ENCODE measurements around the gene KCNE4. TPM values are rescaled to one million over a fixed set of nuclear protein-coding genes. Genes with fewer than 3 reads are reported as not detected.

Gene KCNE4
- total RNA-seq, 2 experiments from 2014 or later = not detected

- ChIA-PET POLR2A (no interaction called here), CTCF (no interaction called here)
- DNase-seq = no peak
- Mint-ChIP-seq H3K36me3 (ENCODE audit: low read depth) (no peaks in the 10 kb centered on the region), H3K27ac (no peak overlapping the region), H3K9me3 (no peaks in the 10 kb centered on the region), H3K27me3 (no peaks in the 10 kb centered on the region), H3K4me3 (no peak overlapping the region), H3K4me1 (no peaks in the 10 kb centered on the region)
These were observed 40.7 kb downstream of the KCNE4 start for GRCh38 chr2:223092667-223093066.

GRCh38 chr2:223093436-223094241 lies 41.6 kb downstream of the KCNE4 start:
- DNase-seq = no peak
- ChIA-PET POLR2A (no interaction called here), CTCF (no interaction called here)
- no peak overlapping the region for H3K4me3 Mint-ChIP-seq
- H3K27ac Mint-ChIP-seq = no peak overlapping the region
- H3K36me3 Mint-ChIP-seq (ENCODE audit: low read depth) = no peaks in the 10 kb centered on the region
- no peaks in the 10 kb centered on the region for H3K4me1 Mint-ChIP-seq
- H3K27me3 Mint-ChIP-seq = no peaks in the 10 kb centered on the region
- H3K9me3 Mint-ChIP-seq = no peaks in the 10 kb centered on the region

DNA sequence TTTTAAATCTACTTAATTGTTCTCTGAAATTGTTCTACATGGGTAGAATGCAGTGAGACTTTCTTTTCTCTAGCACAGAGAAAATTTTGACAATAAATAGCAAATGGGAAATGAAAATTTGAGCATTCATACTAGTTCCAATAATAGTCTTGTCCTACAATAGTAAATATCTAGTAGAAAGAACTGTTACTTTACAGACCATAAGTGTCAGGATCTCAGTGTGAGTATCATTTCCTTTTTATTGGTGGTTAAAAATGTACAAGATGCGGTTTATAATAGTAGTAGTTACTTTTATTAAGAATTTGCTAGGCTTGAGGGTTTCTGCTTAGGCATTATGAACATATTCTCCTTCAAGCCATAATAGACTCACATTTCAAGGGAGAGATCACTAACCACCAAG lies 43.2 kb downstream of the KCNE4 start:
- ChIA-PET CTCF (no interaction called here), POLR2A (no interaction called here)
- Mint-ChIP-seq H3K4me3 (no peak overlapping the region), H3K9me3 (no peaks in the 10 kb centered on the region), H3K27ac (no peak overlapping the region), H3K4me1 (no peaks in the 10 kb centered on the region), H3K36me3 (ENCODE audit: low read depth) (no peaks in the 10 kb centered on the region), H3K27me3 (no peaks in the 10 kb centered on the region)
- no peak for DNase-seq

DNA sequence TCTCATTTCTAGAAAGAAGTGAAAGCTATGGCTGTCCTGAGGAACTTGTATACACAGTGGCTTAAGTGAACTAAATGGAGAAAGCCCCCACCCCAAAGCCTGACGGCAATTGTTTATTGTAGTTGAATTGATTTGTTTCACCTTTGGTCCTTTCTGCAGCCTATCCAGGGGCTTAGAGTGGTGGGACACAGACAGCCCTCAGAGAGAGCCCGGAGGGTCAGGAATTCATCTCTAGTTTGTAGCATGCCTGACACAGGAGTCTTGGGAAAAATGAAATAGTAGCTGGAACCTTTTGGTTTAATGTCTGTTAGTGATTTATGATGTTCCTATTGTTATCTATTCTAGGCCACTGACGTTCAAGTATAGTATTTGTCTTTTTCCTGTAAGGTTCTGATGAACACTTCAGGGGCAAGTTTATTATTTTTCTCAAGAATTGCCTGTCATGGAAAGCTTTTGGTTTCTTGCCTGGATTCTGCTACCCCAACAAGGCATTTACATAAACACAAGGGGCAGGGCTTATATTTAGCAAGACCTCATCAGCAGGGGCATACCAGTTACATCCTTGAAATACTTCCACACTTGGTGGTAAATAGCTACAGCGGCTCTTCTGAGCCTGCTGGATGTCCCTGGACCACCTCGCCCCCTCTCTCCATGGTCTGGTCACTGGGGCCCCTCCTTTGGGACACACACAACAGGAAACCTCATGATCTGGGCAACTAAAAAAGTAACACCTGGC lies 44.4 kb downstream of the KCNE4 start:
- no peaks in the 10 kb centered on the region for H3K36me3 Mint-ChIP-seq (ENCODE audit: low read depth)
- H3K4me3 Mint-ChIP-seq = no peak overlapping the region
- no peak for DNase-seq
- H3K9me3 Mint-ChIP-seq = no peaks in the 10 kb centered on the region
- H3K27ac Mint-ChIP-seq = no peak overlapping the region
- ChIA-PET CTCF (no interaction called here), POLR2A (no interaction called here)
- no peaks in the 10 kb centered on the region for H3K4me1 Mint-ChIP-seq
- no peaks in the 10 kb centered on the region for H3K27me3 Mint-ChIP-seq

DNA sequence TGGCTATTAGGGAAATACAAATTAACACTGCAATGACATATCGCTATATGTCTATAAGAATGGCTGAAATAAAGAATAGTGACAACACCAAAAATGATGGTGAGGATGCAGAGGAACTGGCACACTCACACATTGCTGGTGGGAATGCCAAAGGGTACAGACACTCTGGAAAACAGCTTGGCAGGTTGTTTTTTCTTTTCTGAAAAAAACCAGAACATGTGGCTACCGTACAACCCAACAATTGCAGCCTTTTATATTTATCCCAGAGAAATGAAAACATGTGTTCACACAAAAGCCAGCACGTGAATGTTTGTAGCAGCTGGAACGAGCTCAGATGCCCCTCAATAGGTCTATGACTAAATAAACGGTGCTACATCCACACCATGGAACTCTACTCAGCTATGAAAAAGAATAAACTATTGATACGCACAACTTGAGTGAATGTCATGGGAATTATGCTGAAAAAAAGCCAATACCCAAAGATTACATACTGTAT lies 45.9 kb downstream of the KCNE4 start:
- H3K4me3 Mint-ChIP-seq = no peak overlapping the region
- ChIA-PET POLR2A (no interaction called here), CTCF (no interaction called here)
- H3K27ac Mint-ChIP-seq = no peak overlapping the region
- H3K9me3 Mint-ChIP-seq = no peaks in the 10 kb centered on the region
- no peak for DNase-seq
- H3K4me1 Mint-ChIP-seq = no peaks in the 10 kb centered on the region
- no peaks in the 10 kb centered on the region for H3K27me3 Mint-ChIP-seq
- no peaks in the 10 kb centered on the region for H3K36me3 Mint-ChIP-seq (ENCODE audit: low read depth)

DNA sequence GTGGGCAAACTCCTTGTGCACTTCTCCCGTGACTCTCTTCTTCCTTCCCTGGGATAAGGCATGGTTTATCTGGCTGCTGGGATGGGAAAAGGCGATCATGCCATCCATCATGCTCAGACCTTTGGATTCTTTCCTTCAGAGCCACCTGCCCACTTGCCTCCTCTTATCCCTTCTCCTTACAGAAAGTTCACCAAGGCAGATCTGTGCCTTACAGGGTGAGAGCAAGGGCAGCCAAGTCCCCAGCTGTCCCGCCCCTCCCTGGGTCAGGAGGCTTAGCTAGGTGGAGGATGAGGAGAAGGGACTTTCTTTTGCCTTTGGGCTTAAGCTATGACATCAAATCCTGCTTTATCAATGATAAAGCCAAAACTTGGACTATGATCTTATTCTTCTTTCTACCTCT lies 47.6 kb downstream of the KCNE4 start:
- no peak overlapping the region for H3K27ac Mint-ChIP-seq
- POLR2A ChIA-PET = no interaction called here
- CTCF ChIA-PET = no interaction called here
- H3K36me3 Mint-ChIP-seq (ENCODE audit: low read depth) = no peaks in the 10 kb centered on the region
- no peaks in the 10 kb centered on the region for H3K4me1 Mint-ChIP-seq
- H3K4me3 Mint-ChIP-seq = no peak overlapping the region
- no peak for DNase-seq
- H3K27me3 Mint-ChIP-seq = no peaks in the 10 kb centered on the region
- H3K9me3 Mint-ChIP-seq = no peaks in the 10 kb centered on the region

GRCh38 chr2:223100061-223100511 lies 48.1 kb downstream of the KCNE4 start:
- H3K36me3 Mint-ChIP-seq (ENCODE audit: low read depth) = no peaks in the 10 kb centered on the region
- no peaks in the 10 kb centered on the region for H3K9me3 Mint-ChIP-seq
- H3K4me3 Mint-ChIP-seq = no peak overlapping the region
- no peaks in the 10 kb centered on the region for H3K4me1 Mint-ChIP-seq
- ChIA-PET CTCF (no interaction called here), POLR2A (no interaction called here)
- no peak overlapping the region for H3K27ac Mint-ChIP-seq
- DNase-seq = no peak
- no peaks in the 10 kb centered on the region for H3K27me3 Mint-ChIP-seq

GRCh38 chr2:223101340-223102039 lies 49.5 kb downstream of the KCNE4 start:
- Mint-ChIP-seq H3K36me3 (ENCODE audit: low read depth) (no peaks in the 10 kb centered on the region), H3K4me3 (no peak overlapping the region), H3K4me1 (no peaks in the 10 kb centered on the region), H3K27ac (no peak overlapping the region), H3K9me3 (no peaks in the 10 kb centered on the region), H3K27me3 (no peaks in the 10 kb centered on the region)
- CTCF ChIA-PET = interaction anchor here (0.7 kb wide), 1 partner anchor 130 kb away, joined by 3 read pairs; no protein-coding TSS in a partner anchor
- no peak for DNase-seq
- POLR2A ChIA-PET = no interaction called here

GRCh38 chr2:223102040-223102400 lies 50.0 kb downstream of the KCNE4 start:
- Mint-ChIP-seq H3K4me1 (no peaks in the 10 kb centered on the region), H3K27me3 (no peaks in the 10 kb centered on the region), H3K36me3 (ENCODE audit: low read depth) (no peaks in the 10 kb centered on the region), H3K4me3 (no peak overlapping the region), H3K9me3 (no peaks in the 10 kb centered on the region), H3K27ac (no peak overlapping the region)
- no peak for DNase-seq
- ChIA-PET POLR2A (no interaction called here), CTCF (no interaction called here)

GRCh38 chr2:223102450-223102849 lies 50.5 kb downstream of the KCNE4 start:
- Mint-ChIP-seq H3K4me3 (no peak overlapping the region), H3K27ac (no peak overlapping the region), H3K4me1 (no peaks in the 10 kb centered on the region), H3K9me3 (no peaks in the 10 kb centered on the region), H3K36me3 (ENCODE audit: low read depth) (no peaks in the 10 kb centered on the region), H3K27me3 (no peaks in the 10 kb centered on the region)
- POLR2A ChIA-PET = no interaction called here
- DNase-seq = no peak
- CTCF ChIA-PET = no interaction called here

- Mint-ChIP-seq H3K36me3 (ENCODE audit: low read depth) (no peaks in the 10 kb centered on the region), H3K9me3 (no peaks in the 10 kb centered on the region), H3K4me1 (no peaks in the 10 kb centered on the region), H3K4me3 (no peak overlapping the region), H3K27ac (no peak overlapping the region), H3K27me3 (no peaks in the 10 kb centered on the region)
- ChIA-PET POLR2A (no interaction called here), CTCF (no interaction called here)
- no peak for DNase-seq
These were observed 52.5 kb downstream of the KCNE4 start for GRCh38 chr2:223104336-223105132.

Data from activated CD4-positive, alpha-beta memory T cell treated with anti-CD3 and anti-CD28 coated beads, Interleukin-2, amount 10 ng/mL, durations not matched to agents 7 days and 5 days (primary cell).